Activated CD8-positive, alpha-beta T cell treated with anti-CD3 and anti-CD28 coated beads for 36 hours (primary cell): ENCODE data around the gene DPH7. TPM values are rescaled to one million over a fixed set of nuclear protein-coding genes. Genes with fewer than 3 reads are reported as not detected.
"Not testable (repeated sequence)": the region's sequence is repeated elsewhere in the genome, so short reads cannot be mapped to it uniquely, and the experiment has no call there.

Experiments
- ATAC-seq: fragments of 200-7000 bp; cut with Tn5 transposase; one replicate; pipeline ENCODE4 v1.10.0; 2021; ENCODE audit warnings: mild to moderate bottlenecking, moderate library complexity
- CTCF ChIA-PET: fragments of 350-600 bp; sonication (Branson Sonifier 250); formaldehyde crosslinking; loops from one replicate; lab custom pipeline; 2021; ENCODE audit warnings: antibody characterized with exemption; lab: Charles Lee
- POLR2A ChIA-PET: fragments of 350-600 bp; sonication (Branson Sonifier 250); formaldehyde crosslinking; loops from one replicate; lab custom pipeline; 2021; ENCODE audit warnings: antibody characterized with exemption; lab: Charles Lee
- DNase-seq: peaks from one replicate; pipeline ENCODE4 v3.0.0-alpha.2; 2020
- H3K27ac Mint-ChIP-seq: one replicate; pipeline ENCODE4 v1.8.0; 2021; ENCODE audit warnings: mild to moderate bottlenecking, mixed read lengths
- H3K27me3 Mint-ChIP-seq: one replicate; pipeline ENCODE4 v1.8.0; 2021; ENCODE audit warnings: mixed read lengths
- H3K36me3 Mint-ChIP-seq: one replicate; pipeline ENCODE4 v1.8.0; 2021; ENCODE audit warnings: low read depth, mixed read lengths
- H3K4me1 Mint-ChIP-seq: one replicate; pipeline ENCODE4 v1.8.0; 2021; ENCODE audit warnings: low read depth, mixed read lengths
- H3K4me3 Mint-ChIP-seq: one replicate; pipeline ENCODE4 v1.8.0; 2021; ENCODE audit warnings: mild to moderate bottlenecking, moderate library complexity, mixed read lengths
- H3K9me3 Mint-ChIP-seq: one replicate; pipeline ENCODE4 v1.8.0; 2021; ENCODE audit warnings: mixed read lengths
- intact Hi-C: fragments of 100-400 bp; cut with micrococcal nuclease; formaldehyde crosslinking; loops from one replicate; pipeline ENCODE4 v1.10.0; 2022
- total RNA-seq, 2 experiments: library from RNA; stranded (reverse); gene quantifications; one replicate each; pipeline ENCODE4 v1.2.3, GENCODE V29; 2021
- TF ChIP-seq, protein P1 (sequence below): fragments of 200-600 bp; IDR thresholded peaks from one replicate; pipeline ENCODE4 v1.8.0; 2022; ENCODE audit warnings: antibody characterized with exemption, mild to moderate bottlenecking

The DPH7 gene
- total RNA-seq, 2 experiments from 2014 or later, result 33.7 to 35.0 TPM

DNA sequence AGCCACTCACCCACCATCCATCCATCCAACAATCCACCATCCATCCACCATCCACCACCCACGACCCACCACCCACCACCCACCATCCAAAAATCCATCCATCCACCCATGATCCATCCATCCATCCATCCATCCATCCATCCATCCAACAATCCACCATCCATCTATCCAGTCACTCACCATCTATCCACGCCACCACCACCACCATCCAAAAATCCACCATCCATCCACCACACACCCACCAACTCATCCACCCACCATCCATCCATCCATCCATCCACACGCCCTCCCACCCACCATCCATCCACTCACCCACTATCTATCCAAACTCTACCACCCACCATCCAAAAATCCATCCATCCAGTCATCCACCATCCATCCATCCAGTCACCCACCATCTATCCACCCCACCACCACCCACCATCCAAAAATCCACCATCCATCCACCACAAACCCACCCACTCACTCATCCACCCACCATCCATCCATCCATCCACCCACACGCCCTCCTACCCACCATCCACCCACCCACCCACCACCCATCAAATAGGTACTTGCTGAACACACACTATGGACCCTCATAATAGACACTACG lies 9.0 kb downstream of the DPH7 start:
- Mint-ChIP-seq H3K36me3 (peaks cover 23% of the 10 kb centered on the region), H3K27ac (no peak overlapping the region), H3K4me1 (peaks cover 9% of the 10 kb centered on the region), H3K27me3 (no peaks in the 10 kb centered on the region), H3K4me3 (no peak overlapping the region), H3K9me3 (no peaks in the 10 kb centered on the region)
- TF ChIP-seq, protein P1, sequence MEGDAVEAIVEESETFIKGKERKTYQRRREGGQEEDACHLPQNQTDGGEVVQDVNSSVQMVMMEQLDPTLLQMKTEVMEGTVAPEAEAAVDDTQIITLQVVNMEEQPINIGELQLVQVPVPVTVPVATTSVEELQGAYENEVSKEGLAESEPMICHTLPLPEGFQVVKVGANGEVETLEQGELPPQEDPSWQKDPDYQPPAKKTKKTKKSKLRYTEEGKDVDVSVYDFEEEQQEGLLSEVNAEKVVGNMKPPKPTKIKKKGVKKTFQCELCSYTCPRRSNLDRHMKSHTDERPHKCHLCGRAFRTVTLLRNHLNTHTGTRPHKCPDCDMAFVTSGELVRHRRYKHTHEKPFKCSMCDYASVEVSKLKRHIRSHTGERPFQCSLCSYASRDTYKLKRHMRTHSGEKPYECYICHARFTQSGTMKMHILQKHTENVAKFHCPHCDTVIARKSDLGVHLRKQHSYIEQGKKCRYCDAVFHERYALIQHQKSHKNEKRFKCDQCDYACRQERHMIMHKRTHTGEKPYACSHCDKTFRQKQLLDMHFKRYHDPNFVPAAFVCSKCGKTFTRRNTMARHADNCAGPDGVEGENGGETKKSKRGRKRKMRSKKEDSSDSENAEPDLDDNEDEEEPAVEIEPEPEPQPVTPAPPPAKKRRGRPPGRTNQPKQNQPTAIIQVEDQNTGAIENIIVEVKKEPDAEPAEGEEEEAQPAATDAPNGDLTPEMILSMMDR, result no peak
- DNase-seq (no peak), ATAC-seq (no peak)
- intact Hi-C loops, result no loop called here
- ChIA-PET CTCF (no interaction called here), POLR2A (no interaction called here)

DNA sequence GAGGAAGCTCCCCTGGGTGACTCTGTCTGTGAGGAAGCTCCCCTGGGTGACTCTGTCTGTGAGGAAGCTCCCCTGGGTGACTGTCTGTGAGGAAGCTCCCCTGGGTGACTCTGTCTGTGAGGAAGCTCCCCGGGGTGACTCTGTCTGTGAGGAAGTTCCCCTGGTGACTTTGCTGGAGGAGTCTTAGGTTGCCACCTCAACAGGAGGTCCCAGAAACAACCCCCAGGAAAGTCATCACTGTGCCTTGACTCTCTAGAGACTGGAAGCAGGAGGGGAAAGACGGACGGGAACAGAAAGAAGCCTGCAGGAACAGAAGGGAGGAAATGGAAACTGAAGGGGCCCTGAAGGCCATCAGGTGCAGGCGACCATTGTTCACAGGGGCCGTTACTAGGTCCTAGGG lies 10.3 kb downstream of the DPH7 start:
- H3K27me3 Mint-ChIP-seq, CTCF ChIA-PET, ATAC-seq, H3K4me3 Mint-ChIP-seq, intact Hi-C loops, DNase-seq, H3K27ac Mint-ChIP-seq, H3K4me1 Mint-ChIP-seq, H3K9me3 Mint-ChIP-seq: not testable (repeated sequence)
- POLR2A ChIA-PET, result interaction anchor here (1.1 kb wide), 1 partner anchor 8 kb away, joined by 3 read pairs; no protein-coding TSS in a partner anchor
- H3K36me3 Mint-ChIP-seq, result peaks cover 27% of the 10 kb centered on the region

DNA sequence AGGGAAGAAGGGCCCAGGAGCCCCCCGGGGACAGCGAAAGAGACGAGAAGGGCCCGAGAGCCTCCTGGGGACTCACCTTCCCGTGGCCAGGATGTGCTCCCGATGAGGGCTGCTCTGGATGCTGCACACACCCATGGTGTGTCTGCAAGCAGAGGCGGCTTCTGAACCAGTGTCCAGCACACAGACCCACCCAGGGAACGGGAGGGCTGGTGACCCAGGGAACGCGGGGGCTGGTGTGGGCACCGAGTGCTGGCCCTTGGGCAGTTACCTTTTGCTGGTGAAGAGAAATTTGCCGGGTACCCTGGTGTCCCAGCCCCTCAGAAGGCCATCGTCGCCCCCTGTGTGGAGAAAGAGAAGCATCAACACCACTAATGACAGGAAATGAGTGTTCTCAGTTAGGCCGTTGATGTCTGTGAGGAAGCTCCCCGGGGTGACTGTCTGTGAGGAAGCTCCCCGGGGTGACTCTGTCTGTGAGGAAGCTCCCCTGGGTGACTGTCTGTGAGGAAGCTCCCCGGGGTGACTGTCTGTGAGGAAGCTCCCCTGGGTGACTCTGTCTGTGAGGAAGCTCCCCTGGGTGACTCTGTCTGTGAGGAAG lies 13.8 kb downstream of the DPH7 start:
- no peak for ATAC-seq
- POLR2A ChIA-PET, result no interaction called here
- intact Hi-C loops, result no loop called here
- Mint-ChIP-seq H3K27me3 (no peaks in the 10 kb centered on the region), H3K36me3 (peaks cover 21% of the 10 kb centered on the region), H3K27ac (no peak overlapping the region), H3K4me3 (no peak overlapping the region), H3K4me1 (peaks cover 3% of the 10 kb centered on the region), H3K9me3 (no peaks in the 10 kb centered on the region)
- DNase-seq, result no peak
- TF ChIP-seq, protein P1, result no peak
- CTCF ChIA-PET, result no interaction called here

DNA sequence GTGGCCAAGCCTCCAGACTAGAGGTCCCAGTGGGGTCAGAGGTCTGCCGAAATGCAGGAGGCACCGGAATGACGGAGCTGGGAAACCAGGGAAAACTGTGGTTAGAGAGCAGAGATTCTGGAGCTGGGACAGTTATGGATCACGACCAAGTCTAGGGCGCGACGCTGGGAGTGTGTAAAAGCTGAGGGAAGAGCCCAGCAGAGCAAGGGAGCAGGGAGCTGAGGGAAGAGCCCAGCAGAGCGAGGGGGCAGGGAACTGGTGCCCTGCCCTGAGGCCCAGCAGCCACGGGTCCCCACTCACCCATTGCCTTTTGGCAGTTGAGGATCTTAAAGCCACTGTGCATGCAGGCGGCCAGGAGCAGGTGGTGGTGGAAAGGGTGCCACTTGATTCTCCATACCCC lies 14.6 kb downstream of the DPH7 start:
- H3K36me3 Mint-ChIP-seq, result peaks cover 27% of the 10 kb centered on the region
- no peak overlapping the region for H3K27ac Mint-ChIP-seq
- peaks cover 3% of the 10 kb centered on the region for H3K4me1 Mint-ChIP-seq
- no peak for ATAC-seq
- CTCF ChIA-PET, result interaction anchor here (0.6 kb wide), 1 partner anchor 71 kb away, joined by 3 read pairs; no protein-coding TSS in a partner anchor
- POLR2A ChIA-PET, result no interaction called here
- no peak overlapping the region for H3K4me3 Mint-ChIP-seq
- H3K27me3 Mint-ChIP-seq, result no peaks in the 10 kb centered on the region
- intact Hi-C loops, result no loop called here
- DNase-seq, result no peak
- TF ChIP-seq, protein P1, result no peak
- H3K9me3 Mint-ChIP-seq, result no peaks in the 10 kb centered on the region

DNA sequence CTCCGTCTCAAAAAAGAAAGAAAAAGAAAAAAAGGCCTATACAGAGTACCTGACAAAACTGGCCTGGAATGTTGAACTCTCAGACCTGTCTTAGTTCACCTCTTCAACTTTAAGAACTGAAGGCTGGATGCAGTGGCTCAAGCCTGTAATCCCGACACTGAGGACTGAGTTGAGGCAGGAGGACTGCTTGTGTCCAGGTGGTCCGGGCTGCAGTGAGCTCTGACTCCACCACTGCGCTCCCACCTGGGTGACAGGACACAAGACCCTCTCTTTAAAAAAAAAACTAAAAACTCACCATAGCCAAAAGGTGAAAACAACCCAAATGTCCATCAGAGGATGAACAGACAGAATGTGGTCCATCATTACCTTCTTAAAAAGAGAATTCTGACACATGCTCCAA lies 20.6 kb downstream of the DPH7 start:
- intact Hi-C loops, result no loop called here
- ChIA-PET CTCF (interaction anchor here (1.0 to 1.2 kb wide), 2 partner anchors 21 to 30 kb away, joined by 3 to 4 read pairs; no protein-coding TSS in a partner anchor), POLR2A (interaction anchor here (0.6 kb wide), 1 partner anchor 281 kb away, joined by 4 read pairs; no protein-coding TSS in a partner anchor)
- Mint-ChIP-seq H3K36me3 (peaks cover 25% of the 10 kb centered on the region), H3K9me3 (no peaks in the 10 kb centered on the region), H3K27me3 (no peaks in the 10 kb centered on the region), H3K27ac (no peak overlapping the region), H3K4me3 (no peak overlapping the region), H3K4me1 (peaks cover 3% of the 10 kb centered on the region)
- no peak for ATAC-seq
- TF ChIP-seq, protein P1, result no peak
- DNase-seq, result no peak
